Subcutaneous abdominal adipose tissue (tissue), 5 donors: ENCODE data around the gene YPEL3.

Experiments
- H3K27ac ChIP-seq: one replicate; pipeline ENCODE4 v1.7.0; 2013; ENCODE audit warnings: low read depth, mild to moderate bottlenecking, inconsistent platforms, low read length, moderate library complexity
- H3K27me3 ChIP-seq, 5 donors: one replicate each; pipeline ENCODE4 v1.7.0; 2013; ENCODE audit warnings: low read length in 5 of 5, inconsistent platforms in 1 of 5; ENCODE audit not compliant: control insufficient read depth in 5 of 5, insufficient read depth in 4 of 5
- H3K36me3 ChIP-seq, 5 donors: one replicate each; pipeline ENCODE4 v1.7.0; 2013; ENCODE audit warnings: low read length in 5 of 5; ENCODE audit not compliant: control insufficient read depth in 5 of 5, insufficient read depth in 5 of 5
- H3K4me1 ChIP-seq, 5 donors: one replicate each; pipeline ENCODE4 v1.7.0; 2013; ENCODE audit warnings: low read length in 5 of 5, mild to moderate bottlenecking in 3 of 5, moderate library complexity in 1 of 5; ENCODE audit not compliant: control insufficient read depth in 5 of 5, insufficient read depth in 5 of 5
- H3K4me3 ChIP-seq, 5 donors: one replicate each; pipeline ENCODE4 v1.7.0; 2013; ENCODE audit warnings: low read length in 5 of 5, low read depth in 1 of 5
- H3K9ac ChIP-seq, 5 donors: one replicate each; pipeline ENCODE4 v1.7.0; 2013; ENCODE audit warnings: low read length in 5 of 5, mild to moderate bottlenecking in 4 of 5, moderate library complexity in 3 of 5
- H3K9me3 ChIP-seq, 5 donors: one replicate each; pipeline ENCODE4 v1.7.0; 2013; ENCODE audit warnings: low read length in 5 of 5; ENCODE audit not compliant: control insufficient read depth in 5 of 5
- donor health status: healthy.
- donor health status: healthy.
- donor health status: healthy.
- donor health status: healthy.
- donor health status: healthy.

Gene YPEL3

DNA sequence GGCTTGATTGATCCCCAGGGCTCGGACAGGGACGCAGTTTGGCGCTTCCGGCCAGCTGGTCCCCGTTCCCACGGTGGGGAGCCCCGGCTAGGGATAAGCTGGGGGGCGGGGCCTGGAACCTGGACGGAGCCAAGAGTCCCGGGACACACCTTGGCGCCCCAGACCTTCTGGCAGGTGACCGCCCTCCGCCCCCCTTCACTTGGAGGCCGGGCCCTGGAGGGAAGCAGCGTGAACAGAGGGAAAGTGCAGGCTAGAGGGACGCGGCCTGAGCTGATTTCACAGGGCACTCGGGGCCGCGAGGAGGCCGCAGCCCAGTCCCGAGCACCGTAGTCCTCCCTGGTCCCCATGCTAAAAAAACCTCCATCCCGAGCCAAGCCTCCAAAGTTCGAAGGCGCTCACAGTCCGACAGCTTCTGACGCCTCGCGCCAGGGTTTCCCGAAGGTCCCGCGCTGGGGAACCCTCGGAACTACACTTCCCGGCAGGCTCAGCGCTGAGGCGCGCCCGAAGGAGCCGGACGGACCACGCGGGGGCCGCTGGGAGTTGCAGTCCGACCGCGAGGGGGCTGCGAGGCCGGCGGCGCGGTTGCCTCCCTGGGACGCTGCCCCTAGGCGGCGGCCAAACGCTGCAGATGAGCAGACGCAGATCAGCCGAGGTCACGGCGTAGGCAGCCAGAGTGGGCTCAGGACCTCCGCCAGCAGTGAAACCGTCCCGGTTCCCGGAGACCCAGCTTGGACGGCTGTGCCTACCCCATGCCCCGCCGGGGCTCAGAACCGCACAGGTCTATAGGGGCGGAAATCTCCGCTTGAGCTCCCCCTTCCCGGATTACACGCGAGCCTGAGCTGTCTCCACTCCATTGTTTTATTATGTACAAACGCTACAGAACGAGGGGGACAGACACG is 4.3 kb downstream of the YPEL3 start, which contains the start of gene TBX6:
Gene TBX6, minus strand, starts transcription at position 451 of the 899 bp plus-strand sequence. CDS start 731 bp downstream, outside the sequence.
- peak within 1 kb of the TSS; percentile 84 for H3K27ac ChIP-seq
- H3K4me3 ChIP-seq = peak within 1 kb of the TSS; percentile 68 to 75 (median 72)
- H3K4me1 ChIP-seq = peaks cover 6 to 57% (median 49%) of the 10 kb centered on the region in 5 donors
- peaks cover 0 to 2% (median under 1%) of the 10 kb centered on the region in 5 donors for H3K9me3 ChIP-seq
- H3K9ac ChIP-seq = peak within 1 kb of the TSS in 4 of 5 donors; percentile 62 to 77 (median 74)
- H3K36me3 ChIP-seq = peaks cover 3 to 16% (median 14%) of the 10 kb centered on the region in 5 donors
- no peaks in the 10 kb centered on the region for H3K27me3 ChIP-seq

DNA sequence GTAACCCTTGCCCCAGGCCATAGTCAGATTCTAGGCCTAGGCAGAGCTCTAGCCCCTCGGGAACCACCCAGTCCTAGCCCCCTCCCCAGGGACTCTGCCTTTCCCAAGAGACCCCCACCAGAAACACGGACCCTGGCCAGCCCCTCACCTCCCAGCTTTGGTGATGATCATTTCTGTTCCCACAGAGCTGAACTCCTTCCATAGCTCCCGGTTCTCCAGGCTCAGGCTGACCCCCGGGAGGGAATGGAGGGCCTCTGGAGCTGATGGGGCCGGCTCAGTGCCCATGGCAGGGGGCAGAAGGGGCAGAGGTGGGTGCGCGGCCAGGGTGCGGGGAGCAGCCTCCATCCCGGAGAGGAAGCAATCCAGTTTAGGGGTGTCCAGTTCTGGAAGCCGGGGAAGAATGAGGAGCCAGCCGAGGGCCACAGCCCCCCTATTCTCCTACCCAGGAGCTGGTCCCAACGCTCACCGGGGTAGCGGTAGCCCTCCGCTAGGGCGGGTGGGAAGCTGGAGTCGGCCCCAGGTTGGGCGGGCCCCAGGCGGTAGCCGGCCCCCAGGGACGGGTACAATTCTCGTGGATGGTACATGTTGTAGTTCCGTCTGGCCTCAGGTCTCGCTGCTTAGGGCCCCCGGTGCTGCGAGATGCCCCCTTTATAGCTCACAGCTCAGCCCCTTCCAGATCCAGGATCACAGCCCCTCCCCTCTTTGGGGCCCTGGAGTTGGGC is 5.2 kb downstream of the YPEL3 start:
- no peaks in the 10 kb centered on the region for H3K9me3 ChIP-seq
- H3K4me3 ChIP-seq = peak overlapping the region in 2 of 5 donors; percentile 68 to 75
- peaks cover 3 to 17% (median 14%) of the 10 kb centered on the region in 5 donors for H3K36me3 ChIP-seq
- peaks cover 6 to 53% (median 46%) of the 10 kb centered on the region in 5 donors for H3K4me1 ChIP-seq
- H3K27me3 ChIP-seq = no peaks in the 10 kb centered on the region
- peak overlapping the region in 2 of 5 donors; percentile 62 to 77 for H3K9ac ChIP-seq
- H3K27ac ChIP-seq = peak overlapping the region; percentile 37

DNA sequence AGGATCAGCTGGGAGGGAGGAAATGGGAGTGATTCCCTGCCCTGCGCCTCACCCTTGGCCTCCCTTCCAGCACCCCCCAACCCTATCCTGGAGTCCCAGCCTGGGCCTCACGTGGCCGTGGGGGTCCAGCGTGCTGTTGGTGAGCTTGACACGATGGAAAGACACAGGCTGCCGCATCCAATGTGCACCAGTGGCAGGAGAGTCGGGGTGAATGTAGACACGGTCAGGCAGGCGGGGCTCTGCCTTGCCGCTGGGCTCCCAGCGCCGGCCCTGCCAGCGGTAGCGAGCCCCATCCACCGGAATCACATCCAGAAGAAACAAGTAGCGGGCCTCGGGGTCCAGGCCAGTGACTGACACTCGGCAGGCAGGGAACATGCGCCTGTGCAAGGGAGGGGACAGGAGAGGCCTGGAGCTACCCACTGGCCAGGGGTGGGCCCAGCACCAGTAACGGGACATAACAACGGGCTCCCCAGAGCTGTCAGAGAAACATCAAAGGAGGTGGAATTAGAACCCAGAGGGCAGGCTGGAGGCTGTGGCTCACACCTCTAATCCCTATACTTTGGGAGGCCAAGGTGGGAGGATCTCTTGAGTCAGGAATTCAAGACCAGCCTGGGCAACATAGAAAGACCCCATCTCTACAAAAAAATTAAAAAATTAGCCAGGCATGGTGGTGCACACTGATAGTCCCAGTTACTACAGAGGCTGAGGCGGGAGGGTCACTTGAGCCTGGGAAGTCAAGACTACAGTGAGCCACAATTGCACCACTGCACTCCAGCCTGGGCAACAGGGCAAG is 7.0 kb downstream of the YPEL3 start:
- H3K9ac ChIP-seq = no peak overlapping the region
- H3K36me3 ChIP-seq = peaks cover 0 to 23% (median 15%) of the 10 kb centered on the region in 5 donors
- no peak overlapping the region for H3K27ac ChIP-seq
- no peak overlapping the region for H3K4me3 ChIP-seq
- H3K4me1 ChIP-seq = peaks cover 2 to 42% (median 40%) of the 10 kb centered on the region in 5 donors
- no peaks in the 10 kb centered on the region for H3K27me3 ChIP-seq
- no peaks in the 10 kb centered on the region for H3K9me3 ChIP-seq

DNA sequence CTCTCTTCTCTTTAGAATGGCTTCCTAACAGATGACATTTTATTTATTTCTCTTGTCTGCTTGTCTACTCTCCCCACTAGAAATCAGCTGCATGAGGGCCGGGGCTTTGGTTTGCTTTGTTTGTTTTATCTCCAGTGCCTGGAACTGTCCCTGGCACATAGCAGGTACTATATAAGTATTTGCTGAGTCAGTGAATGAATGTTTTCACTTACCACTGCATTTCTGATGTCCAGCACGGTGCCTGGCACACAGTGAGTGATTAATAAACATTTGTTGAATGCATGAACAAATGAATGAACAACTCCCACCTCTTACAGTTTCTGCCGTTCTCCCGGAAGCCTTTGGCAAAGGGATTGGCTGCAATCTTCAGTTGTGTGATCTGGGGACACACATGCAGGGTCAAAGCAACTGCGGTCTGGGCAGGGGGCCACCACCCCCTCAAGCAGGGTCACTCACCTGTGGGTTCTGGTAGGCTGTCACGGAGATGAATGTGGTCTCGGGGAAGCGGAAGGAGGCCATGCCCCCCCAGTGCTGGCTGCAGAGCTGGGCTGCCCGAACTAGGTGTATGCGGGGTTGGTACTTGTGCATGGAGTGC is 7.7 kb downstream of the YPEL3 start:
- H3K9ac ChIP-seq = no peak overlapping the region
- H3K9me3 ChIP-seq = no peaks in the 10 kb centered on the region
- no peak overlapping the region for H3K4me3 ChIP-seq
- H3K27ac ChIP-seq = no peak overlapping the region
- H3K4me1 ChIP-seq = peaks cover 2 to 40% (median 38%) of the 10 kb centered on the region in 5 donors
- no peaks in the 10 kb centered on the region for H3K27me3 ChIP-seq
- H3K36me3 ChIP-seq = peaks cover 0 to 25% (median 18%) of the 10 kb centered on the region in 5 donors

DNA sequence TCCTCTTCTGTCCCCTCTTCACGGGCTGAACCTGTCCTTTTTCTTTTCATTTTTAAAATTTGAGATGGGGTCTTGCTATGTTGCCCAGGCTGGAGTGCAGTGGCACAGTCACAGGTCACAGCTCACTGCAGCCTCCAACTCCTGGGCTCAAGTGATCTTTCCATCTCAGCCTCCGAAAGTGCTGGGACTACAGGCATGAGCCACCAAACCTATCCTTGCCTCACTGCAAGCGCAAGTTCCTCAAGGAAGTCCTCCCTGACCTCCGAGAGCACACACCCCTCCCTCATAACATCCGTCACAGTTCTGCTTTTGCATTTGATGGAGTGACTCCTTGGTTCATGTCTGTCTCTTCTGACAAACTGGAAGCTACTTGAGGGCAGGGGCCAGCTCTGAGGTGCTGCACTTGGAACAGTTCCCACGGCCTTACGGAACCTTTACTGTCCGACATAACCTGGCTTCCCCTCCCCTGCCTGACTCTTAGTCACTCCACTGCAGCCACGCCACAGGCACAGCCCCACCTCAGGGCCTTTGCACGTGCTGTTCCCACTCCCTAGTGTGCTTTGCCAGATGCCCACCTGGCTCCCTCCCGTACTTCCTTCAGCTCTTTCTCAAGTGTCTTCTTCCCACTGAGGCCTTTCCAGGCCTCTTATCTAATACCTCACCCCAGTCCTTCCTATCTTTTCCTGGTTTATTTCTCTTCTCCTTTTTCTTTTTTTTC is 8.7 kb downstream of the YPEL3 start:
- H3K27me3 ChIP-seq = no peaks in the 10 kb centered on the region
- no peak overlapping the region for H3K4me3 ChIP-seq
- H3K36me3 ChIP-seq = peaks cover 0 to 34% (median 28%) of the 10 kb centered on the region in 5 donors
- peaks cover 2 to 31% (median 29%) of the 10 kb centered on the region in 5 donors for H3K4me1 ChIP-seq
- no peak overlapping the region for H3K9ac ChIP-seq
- H3K9me3 ChIP-seq = no peaks in the 10 kb centered on the region
- H3K27ac ChIP-seq = no peak overlapping the region

DNA sequence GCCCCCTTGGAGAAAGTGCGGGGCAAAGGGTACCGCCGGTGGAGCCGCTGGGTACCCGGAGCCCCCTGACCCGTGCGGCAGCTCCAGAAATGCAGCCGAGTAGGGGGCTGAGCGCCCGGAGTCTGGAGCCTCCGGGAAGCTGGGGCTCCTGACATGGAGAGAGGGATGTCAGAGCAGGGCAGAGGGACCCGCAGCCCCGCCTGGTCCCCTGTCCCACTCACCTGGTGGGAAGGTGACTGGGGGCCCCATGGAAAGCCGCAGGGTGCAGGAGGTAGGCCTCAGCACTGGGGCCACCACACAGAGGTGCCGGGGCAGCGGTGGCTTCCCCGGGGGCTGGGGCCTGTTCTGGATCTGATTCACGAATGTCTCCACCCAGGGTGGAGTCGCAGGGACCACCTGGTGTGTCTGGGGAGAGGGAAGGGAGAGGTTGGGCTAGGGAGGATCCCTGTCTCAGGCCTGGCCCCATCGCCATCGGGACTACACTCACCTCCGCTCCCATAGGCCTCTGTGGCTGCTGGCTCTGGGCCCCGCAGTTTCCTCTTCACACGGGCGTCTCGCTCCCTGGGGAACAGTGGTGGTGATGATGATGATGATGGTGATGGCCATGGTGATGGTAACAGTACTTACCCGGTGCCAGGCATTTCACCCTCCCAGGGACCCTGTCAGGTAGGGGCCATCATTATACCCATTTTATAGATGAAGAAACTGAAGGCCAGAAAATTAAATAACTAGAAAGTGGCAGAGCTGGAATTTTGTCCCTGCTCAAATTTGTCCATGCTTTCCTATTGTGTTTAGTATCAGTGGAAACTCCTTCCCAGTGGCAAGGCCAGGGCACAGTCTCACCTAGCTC is 9.5 kb downstream of the YPEL3 start:
- peaks cover 0 to 41% (median 33%) of the 10 kb centered on the region in 5 donors for H3K36me3 ChIP-seq
- H3K27ac ChIP-seq = no peak overlapping the region
- no peak overlapping the region for H3K9ac ChIP-seq
- no peak overlapping the region for H3K4me3 ChIP-seq
- H3K9me3 ChIP-seq = no peaks in the 10 kb centered on the region
- H3K4me1 ChIP-seq = peaks cover 2 to 25% (median 22%) of the 10 kb centered on the region in 5 donors
- no peaks in the 10 kb centered on the region for H3K27me3 ChIP-seq

DNA sequence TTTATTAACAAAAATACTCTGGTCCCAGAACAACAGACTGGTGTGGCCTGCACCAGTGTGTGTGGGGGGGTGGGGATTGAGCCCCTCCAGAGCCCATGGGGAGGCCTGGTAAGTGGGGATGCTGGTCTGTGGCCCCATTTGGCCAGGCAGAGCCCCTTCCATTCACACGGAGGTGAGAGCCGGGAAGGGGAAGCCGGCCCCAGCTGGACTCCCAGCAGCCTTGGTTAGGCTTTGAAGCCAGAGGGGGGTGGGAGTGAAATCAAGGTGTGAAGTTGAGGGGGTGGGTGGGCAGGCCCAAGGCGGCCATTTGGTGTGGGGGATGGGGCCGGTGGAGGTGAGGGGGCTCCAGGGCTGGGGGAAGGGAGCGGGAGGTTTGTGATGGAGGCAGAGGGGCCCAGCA is 10.2 kb downstream of the YPEL3 start:
- Histone ChIP-seq H3K4me1 (peaks cover 2 to 19% (median 15%) of the 10 kb centered on the region in 5 donors), H3K9ac (peak overlapping the region in 2 of 5 donors; percentile 67 to 74), H3K27ac (peak overlapping the region; percentile 76), H3K36me3 (peaks cover 0 to 48% (median 39%) of the 10 kb centered on the region in 5 donors), H3K4me3 (no peak overlapping the region), H3K27me3 (no peaks in the 10 kb centered on the region), H3K9me3 (no peaks in the 10 kb centered on the region)

DNA sequence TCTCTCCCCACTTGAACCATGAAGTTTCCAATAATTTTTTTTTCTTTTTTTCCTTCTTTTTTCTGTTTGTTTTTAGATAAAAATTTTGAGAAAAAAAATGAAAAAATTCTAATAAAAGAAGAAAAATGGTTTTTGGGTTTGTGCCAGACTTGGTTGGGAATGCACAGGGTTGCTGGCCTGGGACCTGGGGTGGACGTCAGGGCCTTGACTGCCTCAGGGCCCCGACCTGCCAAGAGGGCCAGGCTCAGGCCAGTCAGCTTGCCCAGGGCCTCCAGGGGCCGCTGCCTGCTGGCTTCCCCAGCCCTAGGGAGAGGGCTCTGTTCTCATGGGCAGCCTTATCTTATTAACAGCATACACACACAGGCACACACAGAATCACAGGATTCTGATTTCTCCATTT is 10.8 kb downstream of the YPEL3 start:
- peak overlapping the region; percentile 76 for H3K27ac ChIP-seq

More for the DNA sequence above, 10.8 kb downstream of the YPEL3 start:
- peaks cover 0 to 51% (median 41%) of the 10 kb centered on the region in 5 donors for H3K36me3 ChIP-seq
- H3K9ac ChIP-seq = peak overlapping the region in 2 of 5 donors; percentile 67 to 74
- H3K4me3 ChIP-seq = no peak overlapping the region
- no peaks in the 10 kb centered on the region for H3K9me3 ChIP-seq
- H3K27me3 ChIP-seq = no peaks in the 10 kb centered on the region
- peaks cover 2 to 13% (median 10%) of the 10 kb centered on the region in 5 donors for H3K4me1 ChIP-seq
